Stimulated activated CD8-positive, alpha-beta memory T cell treated with anti-CD3 and anti-CD28 coated beads, Interleukin-15, amount 100 ng/mL, for 48 hours (primary cell): ENCODE measurements around the gene PIEZO2.

Source experiments
- DNase-seq, 2 donors: peaks; one replicate each; pipeline ENCODE4 v3.0.0-alpha.2; 2020; ENCODE audit warnings: low read depth in 2 of 2

PIEZO2 gene

GRCh38 chr18:11064727-11065460 is 84.5 kb downstream of the PIEZO2 start:
- no peak for DNase-seq

DNA sequence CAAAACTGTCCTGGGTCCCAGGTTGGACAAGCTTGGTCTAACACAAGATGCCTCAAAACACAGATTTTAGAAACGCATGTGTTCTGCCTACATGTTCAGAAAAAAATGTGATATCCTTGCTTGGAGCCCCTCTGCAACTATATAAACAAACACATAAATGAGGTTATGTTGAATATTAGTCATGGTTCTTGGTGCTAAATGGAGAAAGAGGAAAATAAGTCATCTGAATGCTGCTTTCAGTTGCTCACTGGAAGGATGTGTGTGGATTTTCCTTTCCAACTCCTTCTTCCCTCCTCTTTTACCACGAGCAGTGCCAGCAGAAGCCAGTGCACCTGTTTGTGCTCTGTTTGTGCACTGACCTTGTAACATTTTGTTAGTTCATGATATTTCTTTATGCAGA is 85.3 kb downstream of the PIEZO2 start:
- no peak for DNase-seq

DNA sequence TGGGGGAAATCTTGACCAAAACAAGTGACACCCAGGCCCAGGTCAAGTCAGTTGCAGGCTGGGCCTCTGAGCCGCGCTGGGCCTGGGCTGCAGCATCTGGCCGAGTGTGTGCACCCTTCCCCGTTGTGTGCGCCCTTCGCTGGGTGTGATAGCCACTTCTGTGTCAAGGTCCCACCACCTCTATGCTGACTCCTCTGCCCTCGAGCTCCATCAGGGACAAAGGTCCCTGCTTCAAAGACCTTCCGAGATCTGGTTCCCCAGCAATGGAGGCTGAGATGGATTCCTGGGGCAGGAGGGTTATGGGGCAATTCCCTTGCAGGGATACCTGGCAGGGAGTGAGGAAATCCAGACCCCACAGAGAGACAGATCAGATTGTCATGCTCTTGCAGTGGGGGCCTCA is 93.6 kb downstream of the PIEZO2 start:
- DNase-seq: no peak

DNA sequence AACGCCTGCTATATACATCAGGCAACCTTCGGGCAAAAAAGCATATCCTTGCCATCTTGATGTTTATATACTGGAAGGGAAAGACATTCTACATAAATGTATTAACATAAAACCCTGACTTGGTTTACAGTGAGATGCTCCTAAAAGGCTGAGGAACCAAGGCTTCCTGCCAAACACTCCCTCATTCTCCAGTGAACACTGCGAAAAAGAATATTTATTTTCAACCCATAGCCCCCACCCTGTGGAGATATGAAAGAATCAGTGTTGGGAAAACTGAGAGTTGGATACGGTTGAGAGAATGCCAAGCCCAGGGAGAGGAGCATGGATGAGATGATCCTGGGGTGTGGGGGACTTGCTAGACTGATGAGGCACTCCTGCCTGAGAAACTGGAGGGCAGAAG is 94.9 kb downstream of the PIEZO2 start:
- no peak for DNase-seq

- DNase-seq: no peak
Measured at GRCh38 chr18:11053293-11053692, 96.1 kb downstream of the PIEZO2 start.

DNA sequence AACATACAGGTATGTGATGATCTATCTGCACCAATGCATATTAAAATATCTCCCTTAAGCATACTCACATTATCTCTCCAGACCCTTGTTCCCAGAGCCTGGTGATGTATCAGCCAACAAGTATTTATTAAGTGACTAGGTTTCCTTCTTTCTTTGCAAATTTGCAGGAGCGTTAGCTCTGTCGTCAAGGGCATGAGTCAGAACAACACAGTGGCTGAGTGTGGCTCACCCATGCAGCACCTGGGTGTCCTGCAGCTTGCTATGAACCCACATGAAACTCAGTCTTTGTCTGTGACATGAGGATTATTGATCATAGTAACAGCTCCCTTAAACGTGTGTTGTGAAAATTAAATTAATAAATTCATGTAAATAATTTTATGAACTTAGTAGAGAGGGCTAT is 96.6 kb downstream of the PIEZO2 start:
- no peak for DNase-seq

DNA sequence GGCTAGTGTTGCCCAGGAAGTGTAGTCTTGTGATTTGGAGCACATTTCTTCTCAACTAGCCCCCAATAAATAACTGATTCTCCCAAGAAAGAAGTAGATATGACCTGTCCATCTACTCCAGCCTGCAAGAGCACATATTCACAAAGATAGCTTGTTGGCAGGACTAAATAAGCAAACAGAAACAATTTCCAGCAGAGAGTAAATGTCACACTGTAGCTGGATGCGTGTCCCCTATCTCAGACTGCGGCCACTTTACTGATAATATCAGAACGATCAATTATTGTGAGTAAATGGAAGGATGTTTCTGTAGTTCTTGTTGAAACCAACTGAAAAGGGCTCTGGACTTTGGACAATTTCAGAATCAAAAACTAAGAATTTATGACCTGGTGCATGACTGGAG is 97.9 kb downstream of the PIEZO2 start:
- DNase-seq: no peak

DNA sequence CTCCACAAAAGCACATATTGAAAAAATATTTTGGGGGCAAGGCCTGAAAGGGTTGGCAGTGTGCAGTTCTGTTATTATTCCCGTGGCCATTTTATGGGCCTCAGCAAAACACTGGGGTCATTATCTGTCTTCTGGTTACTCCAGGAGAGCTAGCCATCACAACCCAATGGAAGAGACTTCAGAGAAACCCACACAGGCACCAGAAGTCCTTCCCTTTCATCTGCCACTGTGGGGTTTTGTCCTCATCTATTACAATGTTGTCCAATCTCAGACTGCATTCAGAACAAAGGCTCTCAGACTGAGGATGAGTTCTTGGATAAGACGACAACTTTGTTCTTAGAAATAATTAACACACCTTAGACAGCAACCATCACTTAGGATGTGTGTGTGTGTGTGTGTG is 98.4 kb downstream of the PIEZO2 start:
- DNase-seq: no peak

GRCh38 chr18:11047817-11048216 is 101.6 kb downstream of the PIEZO2 start:
- DNase-seq: no peak

- no peak for DNase-seq
Measured at GRCh38 chr18:11047156-11047555, 102.2 kb downstream of the PIEZO2 start.

DNA sequence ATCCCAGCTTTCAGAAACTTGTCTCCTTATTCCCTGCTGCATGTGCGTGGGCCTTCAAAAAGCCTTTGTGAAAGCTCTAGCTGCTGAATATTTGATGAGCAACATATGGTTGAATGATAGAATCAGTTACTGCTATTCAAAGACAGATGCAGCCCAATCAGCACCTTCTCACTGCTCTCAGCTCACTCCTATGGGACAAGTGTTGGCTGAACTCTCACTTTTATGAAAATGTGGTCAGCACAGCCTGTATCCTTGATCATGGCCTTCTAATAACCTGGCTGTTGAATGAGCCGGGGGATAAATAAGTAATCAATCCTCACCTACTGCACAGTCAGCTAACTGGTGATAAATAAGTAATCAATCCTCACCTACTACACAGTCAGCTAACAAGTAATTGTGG is 103.2 kb downstream of the PIEZO2 start:
- DNase-seq: no peak

GRCh38 chr18:11043694-11044093 is 105.7 kb downstream of the PIEZO2 start:
- no peak for DNase-seq

DNA sequence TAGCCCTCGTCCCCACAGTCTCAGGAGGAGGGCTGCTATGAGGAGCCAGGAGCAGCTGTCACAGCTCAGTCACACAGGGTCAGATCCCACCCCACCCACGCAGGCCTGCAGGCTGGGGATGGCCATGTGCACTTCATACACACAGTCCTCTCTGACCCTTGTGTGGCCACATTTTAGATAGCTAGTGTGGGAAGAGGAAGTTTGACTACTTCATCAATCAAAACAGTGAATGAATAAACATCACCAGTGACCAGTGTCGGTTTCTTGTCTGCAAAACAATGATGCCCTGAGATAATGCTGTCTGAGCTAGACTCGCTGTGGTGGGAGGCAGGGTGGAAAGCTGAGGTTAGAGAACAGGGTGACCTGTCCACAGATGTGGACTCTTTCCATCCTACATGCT is 107.1 kb downstream of the PIEZO2 start:
- no peak for DNase-seq

- no peak for DNase-seq
Measured at GRCh38 chr18:11040823-11041656, 108.3 kb downstream of the PIEZO2 start.

GRCh38 chr18:11040359-11040758 is 109.0 kb downstream of the PIEZO2 start:
- no peak for DNase-seq

DNA sequence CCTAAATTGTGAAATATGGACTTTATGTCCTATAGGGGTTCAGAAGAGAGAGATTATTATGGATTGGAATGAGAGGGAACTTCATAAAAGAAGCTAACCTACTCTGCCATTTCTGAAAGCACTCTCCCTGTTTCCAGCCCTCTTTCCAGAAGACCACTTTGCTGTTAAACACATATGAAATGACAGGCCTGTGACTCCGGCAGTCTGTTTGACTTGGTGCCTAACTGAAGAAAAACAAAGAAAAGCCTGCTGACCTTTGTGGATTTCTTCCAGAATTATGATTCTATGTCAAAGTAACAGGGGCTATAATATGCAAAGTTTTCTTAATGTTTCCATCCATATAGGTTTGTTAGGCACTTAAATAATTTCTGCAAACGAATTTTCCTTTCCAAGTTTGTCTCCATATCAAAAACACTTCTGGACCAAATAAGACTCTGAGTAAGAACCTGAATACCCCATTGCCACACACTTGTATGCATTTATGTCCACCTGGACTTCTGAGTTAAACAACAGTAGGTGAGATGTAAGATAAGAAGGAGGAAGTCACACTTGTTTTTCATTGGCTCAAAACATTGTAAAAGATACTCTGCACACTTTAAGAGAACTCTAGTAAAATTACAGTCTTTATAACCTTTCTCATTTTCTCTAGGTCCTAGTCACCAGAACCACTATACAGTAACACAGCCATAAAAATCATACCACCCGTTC is 111.7 kb downstream of the PIEZO2 start:
- no peak for DNase-seq

GRCh38 chr18:11035814-11036495 is 113.4 kb downstream of the PIEZO2 start:
- no peak for DNase-seq

DNA sequence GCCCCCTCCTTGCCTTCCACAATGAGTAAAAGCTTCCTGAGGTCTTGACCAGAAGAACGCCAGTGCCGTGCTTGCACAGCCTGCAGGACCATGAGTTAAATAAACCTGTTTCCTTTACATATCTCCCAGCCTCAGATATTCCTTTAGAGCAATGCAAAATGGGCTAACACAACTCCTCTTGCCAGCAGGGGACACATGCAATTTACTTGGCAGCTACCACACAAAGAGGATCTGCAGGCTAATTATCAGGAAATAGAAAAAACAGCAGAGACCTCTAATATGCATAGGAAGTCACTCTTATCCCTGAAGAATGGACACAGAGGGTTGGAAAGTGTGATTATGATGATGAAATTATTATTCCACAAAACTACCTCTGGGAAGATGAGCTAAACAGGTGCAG is 114.0 kb downstream of the PIEZO2 start:
- DNase-seq: no peak

DNA sequence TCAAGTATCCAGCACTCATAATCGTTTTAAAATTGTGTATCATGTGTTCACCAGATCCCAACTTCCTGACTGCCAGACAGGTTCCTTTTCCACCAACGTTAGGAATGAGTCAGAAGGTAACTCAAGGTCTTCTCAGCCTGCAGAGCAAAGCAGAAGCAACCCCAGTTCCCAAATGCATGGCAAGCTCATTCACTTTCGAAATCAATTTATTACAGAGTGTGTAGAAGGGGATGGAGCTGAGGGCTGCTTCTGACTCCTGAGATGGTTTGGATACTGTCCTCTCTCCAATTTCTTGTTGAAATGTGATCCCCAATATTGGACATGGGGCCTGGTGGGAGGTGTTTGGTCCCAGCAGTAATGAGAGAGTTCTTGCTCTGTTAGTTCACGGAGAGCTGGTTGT is 114.5 kb downstream of the PIEZO2 start:
- DNase-seq: no peak

DNA sequence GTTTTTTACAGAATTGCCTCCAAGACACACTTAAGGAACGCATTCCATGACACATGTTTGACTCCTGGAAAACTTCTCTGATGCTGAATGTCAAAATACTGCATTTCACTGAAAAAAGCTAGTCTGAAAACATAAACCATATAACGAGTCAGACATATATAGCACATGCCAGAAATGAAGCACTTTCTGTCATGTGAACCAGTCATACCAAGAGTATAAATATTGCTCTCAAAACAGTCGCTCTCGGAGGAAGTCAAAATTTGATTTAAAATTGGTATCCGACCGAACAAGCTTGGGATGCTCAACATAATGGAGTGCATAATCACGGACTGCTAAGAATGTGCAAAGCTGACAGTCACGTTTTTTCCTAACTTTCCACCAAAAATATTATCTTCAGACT is 115.9 kb downstream of the PIEZO2 start:
- no peak for DNase-seq

DNA sequence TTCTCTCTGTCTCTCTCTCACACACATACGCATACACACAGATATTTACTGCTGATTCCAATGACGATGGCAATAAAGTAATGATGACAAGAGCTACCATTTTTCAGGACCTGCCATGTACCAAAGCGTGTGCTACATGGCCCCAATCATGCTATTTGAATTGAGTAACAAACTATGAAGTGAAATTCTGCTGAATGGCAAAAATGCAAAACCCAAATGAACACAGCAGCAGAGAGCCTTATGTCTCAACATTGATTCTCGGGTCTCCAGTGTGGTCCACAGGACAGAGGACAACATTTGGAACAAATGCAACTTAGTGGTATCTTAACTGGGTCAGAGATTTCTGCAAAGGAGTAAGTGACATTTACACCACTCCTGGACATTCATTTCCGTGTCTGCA is 117.4 kb downstream of the PIEZO2 start:
- no peak for DNase-seq

DNA sequence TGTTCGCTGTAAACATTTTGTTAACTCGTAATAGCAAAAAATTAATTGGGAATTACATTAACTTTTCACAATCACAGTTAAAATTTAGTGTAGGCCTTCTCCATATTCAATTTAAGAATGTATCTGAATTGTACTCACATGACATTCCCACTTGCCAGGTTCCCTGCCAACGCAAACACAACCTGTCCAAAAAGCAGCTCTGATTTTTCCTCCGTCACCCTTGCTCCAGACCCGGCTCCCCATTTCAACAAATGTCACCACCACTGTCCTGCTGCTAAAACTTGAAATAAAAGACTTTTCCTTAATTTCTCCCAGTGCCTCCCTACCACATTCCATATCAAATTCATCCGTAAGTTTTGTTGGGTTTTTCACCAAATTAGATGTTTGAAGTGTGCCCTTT is 120.3 kb downstream of the PIEZO2 start:
- DNase-seq: no peak
